Body of pancreas (tissue), 4 donors: ENCODE data around the gene SAMD8. TPM values are rescaled to one million over a fixed set of nuclear protein-coding genes. Genes with fewer than 3 reads are reported as not detected.

Experiments used
- ATAC-seq: fragments of 150-250 bp; one replicate; pipeline ENCODE4 v1.9.1; 2016
- DNase-seq, 4 donors: peaks; one replicate each; pipeline ENCODE4 v3.0.0-alpha.2; 2019
- H3K27ac ChIP-seq, 4 donors: fragments of 200-600 bp; sonication (generic); 1 replicate in 3 of 4; 2 replicates in 1 of 4; pipeline versions ENCODE4 v1.5.1 to v1.6.1; 2016 to 2019; ENCODE audit warnings: mild to moderate bottlenecking in 1 of 4, mixed read lengths in 1 of 4, moderate library complexity in 1 of 4
- H3K27me3 ChIP-seq, 2 donors: fragments of 200-600 bp; sonication (generic); one replicate each; pipeline ENCODE4 v1.6.0; 2016; ENCODE audit warnings: mild to moderate bottlenecking in 1 of 2
- H3K36me3 ChIP-seq, 2 donors: fragments of 200-600 bp; sonication (generic); replicated peaks in 1 of 2; 2 replicates each; pipeline ENCODE4 v1.5.1; 2016; ENCODE audit warnings: low read depth in 2 of 2; ENCODE audit not compliant: insufficient read depth in 1 of 2
- H3K4me1 ChIP-seq: fragments of 200-600 bp; sonication (generic); one replicate; pipeline ENCODE4 v1.6.0; 2016
- H3K4me3 ChIP-seq, 2 donors: fragments of 200-600 bp; sonication (generic); 1 replicate in 1 of 2; 2 replicates in 1 of 2; pipeline ENCODE4 v1.5.1; 2016 to 2019
- H3K9me3 ChIP-seq, 3 donors: fragments of 200-600 bp; sonication (generic); 1 replicate in 2 of 3; 2 replicates in 1 of 3; pipeline ENCODE4 v1.5.1; 2016
- POLR2A ChIP-seq, 3 donors: fragments of 450-650 bp; IDR thresholded peaks; one replicate each; pipeline ENCODE4 v1.6.1; 2016; ENCODE audit warnings: antibody characterized with exemption in 3 of 3, mild to moderate bottlenecking in 2 of 3
- WGBS, 2 donors: methylation state at CpG; one replicate each; pipeline ENCODE4 v1.1.5; 2017; 5-methylcytosine and 5-hydroxymethylcytosine counted together
- intact Hi-C: fragments of 100-400 bp; cut with DNase I; formaldehyde crosslinking; loops from one replicate; pipeline ENCODE4 v1.15.1; 2023
- total RNA-seq, 2 donors: library from RNA; depleted of rRNA; stranded (reverse); fragments of >200 nt; gene quantifications; one replicate each; pipeline ENCODE4 v1.1.0, GENCODE V29; 2016
- TF ChIP-seq, protein P1 (sequence below), 7 experiments: fragments of 450-650 bp in 4 of 7; fragments of 200-600 bp in 3 of 7; sonication (generic) in 3 of 7; IDR thresholded peaks; one replicate each; pipeline ENCODE4 v1.5.1; 2016 to 2019; ENCODE audit warnings: antibody characterized with exemption in 7 of 7

Gene SAMD8
- total RNA-seq, 2 donors from 2014 or later = 16.1 to 18.5 TPM

DNA sequence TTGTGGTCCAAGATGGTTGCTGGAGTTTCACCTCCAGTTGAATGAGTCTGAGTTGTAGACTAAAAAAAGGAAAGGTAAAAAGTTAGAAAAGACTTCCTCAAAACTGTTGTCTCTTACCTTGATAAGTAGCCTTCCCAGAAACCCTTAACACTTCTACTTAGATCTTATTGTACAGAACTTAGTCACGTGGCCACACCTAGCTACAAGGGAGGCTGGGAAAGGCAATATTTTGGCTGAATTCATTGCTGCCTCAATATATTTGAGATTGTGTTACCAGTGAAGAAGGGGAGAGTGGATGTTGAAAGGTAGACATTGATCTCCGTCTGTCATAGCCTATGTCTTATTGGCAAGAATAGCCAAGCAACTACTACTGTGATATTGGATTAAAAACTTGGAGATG is 63.6 kb downstream of the SAMD8 start:
- H3K4me1 ChIP-seq = no peaks in the 10 kb centered on the region
- no peak for TF ChIP-seq POLR2A (IDR thresholded peaks at IDR 0.05)
- TF ChIP-seq, protein P1, sequence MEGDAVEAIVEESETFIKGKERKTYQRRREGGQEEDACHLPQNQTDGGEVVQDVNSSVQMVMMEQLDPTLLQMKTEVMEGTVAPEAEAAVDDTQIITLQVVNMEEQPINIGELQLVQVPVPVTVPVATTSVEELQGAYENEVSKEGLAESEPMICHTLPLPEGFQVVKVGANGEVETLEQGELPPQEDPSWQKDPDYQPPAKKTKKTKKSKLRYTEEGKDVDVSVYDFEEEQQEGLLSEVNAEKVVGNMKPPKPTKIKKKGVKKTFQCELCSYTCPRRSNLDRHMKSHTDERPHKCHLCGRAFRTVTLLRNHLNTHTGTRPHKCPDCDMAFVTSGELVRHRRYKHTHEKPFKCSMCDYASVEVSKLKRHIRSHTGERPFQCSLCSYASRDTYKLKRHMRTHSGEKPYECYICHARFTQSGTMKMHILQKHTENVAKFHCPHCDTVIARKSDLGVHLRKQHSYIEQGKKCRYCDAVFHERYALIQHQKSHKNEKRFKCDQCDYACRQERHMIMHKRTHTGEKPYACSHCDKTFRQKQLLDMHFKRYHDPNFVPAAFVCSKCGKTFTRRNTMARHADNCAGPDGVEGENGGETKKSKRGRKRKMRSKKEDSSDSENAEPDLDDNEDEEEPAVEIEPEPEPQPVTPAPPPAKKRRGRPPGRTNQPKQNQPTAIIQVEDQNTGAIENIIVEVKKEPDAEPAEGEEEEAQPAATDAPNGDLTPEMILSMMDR (IDR thresholded peaks at IDR 0.05) = no peak
- H3K27ac ChIP-seq = no peak overlapping the region
- intact Hi-C loops = no loop called here
- no peak for DNase-seq
- no peak overlapping the region for H3K4me3 ChIP-seq
- H3K36me3 ChIP-seq = peaks cover 0 to 2% of the 10 kb centered on the region in 2 donors
- H3K9me3 ChIP-seq = no peaks in the 10 kb centered on the region
- 98% methylated on average over 2 of the region's 2 CpGs for WGBS, 2 donors
- H3K27me3 ChIP-seq = no peaks in the 10 kb centered on the region
- ATAC-seq = no peak

DNA sequence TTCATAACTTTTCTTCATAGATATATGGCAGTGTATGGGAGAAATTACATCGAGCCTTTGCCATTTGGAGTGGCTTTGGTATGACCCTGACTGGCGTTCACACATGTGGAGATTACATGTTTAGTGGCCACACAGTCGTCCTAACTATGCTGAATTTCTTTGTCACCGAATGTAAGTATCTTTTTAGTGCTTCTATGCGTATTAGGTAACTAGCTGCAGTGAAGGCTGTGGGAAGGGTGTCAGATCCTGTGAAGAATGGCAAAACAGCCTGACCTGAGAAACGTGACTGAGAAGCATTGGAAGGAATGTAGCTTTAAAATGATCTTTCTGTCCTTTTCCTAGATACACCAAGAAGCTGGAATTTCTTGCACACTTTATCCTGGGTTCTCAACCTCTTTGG is 64.6 kb downstream of the SAMD8 start:
- TF ChIP-seq POLR2A (IDR thresholded peaks at IDR 0.05) = no peak
- TF ChIP-seq, protein P1 (IDR thresholded peaks at IDR 0.05) = no peak
- no peak for DNase-seq
- H3K4me1 ChIP-seq = no peaks in the 10 kb centered on the region
- no peak overlapping the region for H3K4me3 ChIP-seq
- intact Hi-C loops = no loop called here
- 89 to 91% methylated on average over 6 of the region's 6 CpGs for WGBS, 2 donors
- H3K27me3 ChIP-seq = no peaks in the 10 kb centered on the region
- H3K36me3 ChIP-seq = peaks cover 0 to 2% of the 10 kb centered on the region in 2 donors
- no peak overlapping the region for H3K27ac ChIP-seq
- H3K9me3 ChIP-seq = no peaks in the 10 kb centered on the region
- no peak for ATAC-seq

DNA sequence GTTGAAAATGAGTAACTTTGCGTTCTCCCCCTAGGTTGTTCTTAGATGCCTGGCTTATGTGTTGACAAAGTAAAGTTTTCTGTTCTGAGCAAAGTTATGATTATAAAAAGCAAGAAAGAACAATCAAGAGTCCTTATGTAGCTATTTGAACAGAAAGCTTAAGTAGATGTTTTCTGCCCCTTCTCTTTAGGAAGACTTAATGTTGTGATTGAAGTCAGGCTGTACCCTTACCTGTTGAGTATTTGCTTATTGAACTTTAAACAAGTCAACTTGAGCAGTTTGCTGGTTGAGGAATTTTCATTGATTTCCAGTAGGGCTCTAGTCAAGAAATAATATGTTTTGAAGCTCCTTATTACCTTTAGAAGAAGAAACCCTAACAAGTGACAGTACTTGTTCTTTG is 65.3 kb downstream of the SAMD8 start:
- intact Hi-C loops = no loop called here
- DNase-seq (no peak), ATAC-seq (no peak)
- Histone ChIP-seq H3K4me3 (no peak overlapping the region), H3K4me1 (no peaks in the 10 kb centered on the region), H3K27me3 (no peaks in the 10 kb centered on the region), H3K9me3 (no peaks in the 10 kb centered on the region), H3K27ac (no peak overlapping the region), H3K36me3 (peaks cover 0 to 2% of the 10 kb centered on the region in 2 donors)
- TF ChIP-seq POLR2A (IDR thresholded peaks at IDR 0.05) = no peak
- TF ChIP-seq, protein P1 (IDR thresholded peaks at IDR 0.05) = no peak
- WGBS, 2 donors = 90 to 95% methylated on average over 1 of the region's 1 CpG

DNA sequence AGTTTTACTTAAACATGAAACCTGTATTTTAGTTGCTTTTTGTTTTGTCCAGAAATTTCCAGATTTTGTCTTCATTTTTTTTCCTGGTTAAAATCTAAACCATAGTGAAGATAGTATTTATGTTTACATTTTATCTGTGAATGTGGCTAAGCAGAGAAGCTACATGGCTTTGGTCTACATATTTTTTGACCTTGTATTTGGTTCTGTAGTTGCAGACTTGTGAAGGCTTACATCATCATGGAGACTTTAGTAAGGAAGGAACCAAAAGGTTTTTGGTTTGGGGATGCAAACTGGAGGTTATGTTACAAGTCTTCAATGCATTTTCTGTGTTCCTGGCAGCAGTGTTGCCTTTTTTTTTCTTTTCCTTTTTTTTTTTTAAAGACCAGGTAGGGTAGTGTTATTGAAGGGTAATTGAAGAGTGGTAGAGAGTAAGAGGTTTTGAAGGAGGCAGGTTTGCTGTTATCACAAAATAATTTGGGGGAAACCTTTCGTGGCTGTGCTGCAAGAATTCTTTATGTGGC is 68.3 kb downstream of the SAMD8 start:
- Histone ChIP-seq H3K27me3 (no peaks in the 10 kb centered on the region), H3K4me3 (no peak overlapping the region), H3K36me3 (peaks cover 0 to 2% of the 10 kb centered on the region in 2 donors), H3K27ac (no peak overlapping the region), H3K4me1 (no peaks in the 10 kb centered on the region), H3K9me3 (no peaks in the 10 kb centered on the region)
- intact Hi-C loops = no loop called here
- no peak for DNase-seq
- TF ChIP-seq, protein P1 (IDR thresholded peaks at IDR 0.05) = no peak
- no peak for TF ChIP-seq POLR2A (IDR thresholded peaks at IDR 0.05)
- ATAC-seq = no peak
- 95 to 100% methylated on average over 1 of the region's 1 CpG for WGBS, 2 donors

DNA sequence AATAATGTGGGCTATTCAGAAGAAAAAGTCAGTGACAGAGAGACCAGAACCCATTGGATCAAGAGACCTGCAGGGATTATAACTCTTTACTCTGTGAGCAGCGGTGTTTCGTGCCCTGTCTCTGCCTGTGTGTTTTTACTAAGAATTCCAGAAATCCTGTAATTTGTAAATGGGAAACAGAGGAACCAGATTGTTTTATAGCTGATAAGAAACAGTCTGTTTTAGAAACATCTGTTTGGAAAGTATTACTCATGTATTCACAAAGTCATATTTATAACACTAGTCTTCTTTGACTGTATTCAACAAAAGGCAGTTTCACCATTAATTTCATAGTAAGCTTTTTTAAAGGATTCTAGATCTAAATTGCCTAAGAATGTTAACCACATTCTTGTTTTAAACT is 69.1 kb downstream of the SAMD8 start:
- DNase-seq (no peak), ATAC-seq (no peak)
- Histone ChIP-seq H3K4me1 (no peaks in the 10 kb centered on the region), H3K27me3 (no peaks in the 10 kb centered on the region), H3K27ac (no peak overlapping the region), H3K9me3 (no peaks in the 10 kb centered on the region), H3K4me3 (no peak overlapping the region), H3K36me3 (peaks cover 0 to 2% of the 10 kb centered on the region in 2 donors)
- WGBS, 2 donors = 79 to 84% methylated on average over 2 of the region's 2 CpGs
- intact Hi-C loops = no loop called here
- no peak for TF ChIP-seq POLR2A (IDR thresholded peaks at IDR 0.05)
- TF ChIP-seq, protein P1 (IDR thresholded peaks at IDR 0.05) = no peak
